ENCODE results near the gene PADI3.

Gene PADI3

DNA sequence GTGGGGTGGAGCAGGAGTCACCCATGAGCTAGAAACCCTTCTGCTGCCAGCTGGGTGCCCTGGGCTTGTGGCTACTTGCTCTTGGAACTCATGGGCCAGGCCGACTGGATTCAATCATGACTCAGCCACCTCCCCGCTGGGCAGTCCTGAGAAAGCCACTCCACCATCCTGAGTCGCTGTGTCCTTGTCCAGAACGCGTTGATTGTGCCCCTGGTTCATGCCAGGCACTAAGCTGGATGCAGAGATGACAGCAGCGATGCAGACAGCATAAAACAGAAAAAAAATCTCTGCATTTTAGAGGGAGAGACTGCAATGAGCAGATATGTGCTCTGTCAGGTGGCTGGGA is 33.4 kb upstream of the PADI3 start:
- no peak for DNase-seq (ENCODE audit: low read depth in 4 of 4, low spot score in 1 of 4)

DNA sequence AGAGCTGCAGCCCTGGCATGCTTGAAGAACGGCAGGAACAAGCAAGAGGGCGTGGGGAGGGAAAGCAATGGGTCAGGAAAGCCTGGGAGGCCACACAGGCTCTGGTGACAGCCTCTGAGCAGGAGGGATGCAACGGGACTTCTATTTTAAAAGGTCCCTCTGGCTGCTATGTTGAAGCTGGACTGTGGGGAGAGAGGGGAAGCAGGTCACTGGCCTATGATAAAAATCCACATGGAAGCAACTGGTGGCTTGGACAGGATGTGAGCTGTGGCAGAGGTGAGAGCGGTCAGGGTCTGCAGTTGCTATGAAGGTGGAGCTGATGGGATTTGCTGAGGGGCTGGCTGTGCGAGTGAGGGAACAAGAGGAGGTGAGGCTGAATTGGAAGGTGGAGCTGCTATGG is 32.8 kb upstream of the PADI3 start:
- no peak for DNase-seq (ENCODE audit: low read depth in 4 of 4, low spot score in 1 of 4)

DNA sequence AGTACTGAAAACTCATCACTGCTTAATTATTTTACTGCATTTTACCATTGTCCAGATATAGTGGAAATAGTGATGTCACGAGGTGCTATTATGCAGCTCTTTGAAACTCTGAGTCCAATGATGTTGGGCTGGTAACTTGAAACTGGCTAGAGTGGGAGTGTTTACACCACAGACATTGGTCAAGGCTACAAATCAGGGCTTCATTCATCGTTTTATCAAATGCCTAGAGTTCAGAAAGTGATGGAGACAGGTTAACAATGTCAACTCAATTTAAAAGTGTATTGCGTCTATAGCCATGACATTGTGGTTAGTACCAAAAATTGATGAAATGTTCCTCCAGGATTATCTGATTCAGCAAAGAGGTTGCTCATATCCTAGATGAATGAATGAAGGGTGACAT is 31.3 kb upstream of the PADI3 start:
- no peak for DNase-seq (ENCODE audit: low read depth in 4 of 4, low spot score in 1 of 4)

DNA sequence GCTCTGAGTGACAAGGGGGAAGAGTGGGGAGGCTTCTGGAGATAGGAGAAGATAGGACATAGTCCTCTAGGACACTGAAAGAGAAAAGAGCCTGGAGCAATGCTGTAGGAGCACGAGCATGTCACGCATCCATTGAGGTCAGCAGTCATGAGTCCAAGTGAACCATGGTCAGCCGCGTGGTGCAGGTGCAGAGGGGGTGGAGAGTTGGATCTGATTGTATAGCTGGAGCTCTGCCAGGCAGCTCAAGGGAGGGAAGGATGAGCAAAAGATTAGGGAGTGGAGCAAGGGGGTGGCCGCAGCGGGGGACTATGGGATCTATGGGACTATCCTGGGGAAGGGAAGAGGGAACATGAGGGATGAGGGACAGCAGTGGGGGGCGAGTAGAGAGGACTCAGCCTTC is 30.0 kb upstream of the PADI3 start:
- DNase-seq (ENCODE audit: low read depth in 4 of 4, low spot score in 1 of 4): no peak

DNA sequence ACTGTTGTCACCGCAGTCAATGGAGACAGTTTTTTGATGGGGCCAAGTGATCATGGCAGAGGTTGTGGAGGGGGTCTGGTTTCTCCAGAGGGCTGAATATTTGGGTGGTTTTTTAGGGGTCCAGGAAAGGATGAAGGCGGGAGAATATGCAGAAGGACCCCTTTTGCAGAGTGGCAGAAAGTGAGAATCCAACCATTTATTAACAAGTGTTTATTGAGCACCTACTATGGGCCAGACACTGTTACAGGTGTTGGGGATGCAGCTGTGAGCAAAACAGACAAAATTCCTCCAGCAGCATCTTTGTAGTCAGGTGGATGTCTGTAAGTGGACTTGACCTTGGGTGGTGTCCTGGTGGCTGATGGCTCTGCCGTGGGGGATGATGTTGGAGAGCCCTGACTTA is 28.6 kb upstream of the PADI3 start:
- no peak for DNase-seq (ENCODE audit: low read depth in 4 of 4, low spot score in 1 of 4)

DNA sequence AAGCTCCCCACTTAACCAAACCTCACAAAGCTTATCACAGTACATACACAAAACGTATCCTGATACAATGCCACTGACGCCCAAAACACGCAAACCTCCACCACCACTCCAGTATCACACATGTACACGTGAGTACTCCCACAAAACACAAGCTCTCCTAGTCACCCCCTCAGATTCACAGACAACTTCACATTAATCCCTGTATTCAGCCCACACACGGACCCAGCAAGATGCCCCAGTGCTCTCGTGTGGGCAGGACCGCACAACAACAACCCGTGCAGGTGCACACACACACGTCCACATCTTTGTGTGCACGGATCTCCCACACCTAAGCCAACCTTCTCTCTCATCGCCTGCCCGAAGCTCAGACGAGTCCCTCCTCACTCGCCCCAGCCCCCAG is 26.3 kb upstream of the PADI3 start:
- DNase-seq (ENCODE audit: low read depth in 4 of 4, low spot score in 1 of 4): no peak

DNA sequence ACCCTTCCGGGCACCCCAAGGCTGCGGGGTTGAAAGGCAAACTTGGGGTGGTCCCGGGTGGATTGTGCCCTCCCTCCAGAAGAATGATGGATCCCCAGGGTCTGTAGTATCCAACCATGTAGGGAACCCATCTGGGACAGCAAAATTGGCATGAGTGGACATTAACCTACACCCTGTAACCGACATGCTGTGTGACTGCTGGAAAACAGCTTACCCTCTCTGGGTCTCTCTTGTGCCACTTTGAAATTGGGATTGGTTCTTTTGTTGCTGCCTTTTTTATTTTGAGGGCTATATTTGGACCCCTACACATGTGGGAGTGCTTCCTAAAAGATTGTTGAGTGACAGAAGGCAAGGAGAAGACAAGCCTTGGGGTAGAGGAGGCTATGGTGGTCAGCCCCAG is 24.5 kb upstream of the PADI3 start:
- no peak for DNase-seq (ENCODE audit: low read depth in 4 of 4, low spot score in 1 of 4)

DNA sequence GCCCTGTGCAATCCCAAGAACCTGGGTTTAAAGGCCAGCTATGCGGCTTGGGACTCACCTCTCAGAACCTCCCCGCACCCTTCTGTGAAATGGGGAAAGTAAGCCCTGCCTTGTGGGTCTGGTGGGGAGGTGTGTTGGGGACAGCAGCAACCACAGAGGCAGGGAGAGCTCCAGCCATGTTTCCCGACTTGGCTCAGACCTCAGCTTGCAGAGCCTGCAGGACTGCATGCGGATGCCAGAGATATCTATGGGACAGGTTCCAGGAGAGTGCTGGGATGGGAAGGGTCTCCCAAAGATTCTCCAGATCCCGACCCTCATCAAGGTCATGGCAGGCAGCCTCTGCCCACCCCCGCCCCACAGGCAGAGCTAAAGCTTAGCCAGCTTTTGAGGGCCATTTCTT is 23.8 kb upstream of the PADI3 start:
- DNase-seq (ENCODE audit: low read depth in 4 of 4, low spot score in 1 of 4): no peak

DNA sequence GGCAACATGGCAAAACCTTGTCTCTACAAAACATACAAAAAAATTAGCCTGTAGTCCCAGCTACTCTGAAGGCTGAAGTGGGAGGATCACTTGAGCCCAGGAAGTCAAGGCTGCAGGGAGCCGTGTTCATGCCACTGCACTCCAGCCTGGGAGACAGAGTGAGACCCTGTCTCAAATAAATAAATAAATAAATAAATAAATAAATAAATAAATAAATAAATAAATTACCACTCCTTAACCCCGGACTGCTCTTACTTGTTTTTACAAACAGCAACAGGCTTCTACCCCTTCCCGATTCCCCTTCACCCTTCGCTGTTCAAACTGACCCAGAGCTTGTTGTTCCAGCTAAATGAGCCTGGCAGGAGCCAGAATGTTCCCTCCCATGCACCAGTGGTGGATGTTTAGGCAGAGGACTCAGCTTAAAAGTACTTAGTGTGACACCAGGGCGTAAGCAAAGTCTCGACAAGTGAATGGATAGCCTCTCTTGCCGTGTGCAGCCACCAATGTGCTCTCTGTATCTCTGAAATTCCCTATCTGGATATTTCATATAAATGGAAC is 21.5 kb upstream of the PADI3 start:
- no peak for DNase-seq (ENCODE audit: low read depth in 4 of 4, low spot score in 1 of 4)

DNA sequence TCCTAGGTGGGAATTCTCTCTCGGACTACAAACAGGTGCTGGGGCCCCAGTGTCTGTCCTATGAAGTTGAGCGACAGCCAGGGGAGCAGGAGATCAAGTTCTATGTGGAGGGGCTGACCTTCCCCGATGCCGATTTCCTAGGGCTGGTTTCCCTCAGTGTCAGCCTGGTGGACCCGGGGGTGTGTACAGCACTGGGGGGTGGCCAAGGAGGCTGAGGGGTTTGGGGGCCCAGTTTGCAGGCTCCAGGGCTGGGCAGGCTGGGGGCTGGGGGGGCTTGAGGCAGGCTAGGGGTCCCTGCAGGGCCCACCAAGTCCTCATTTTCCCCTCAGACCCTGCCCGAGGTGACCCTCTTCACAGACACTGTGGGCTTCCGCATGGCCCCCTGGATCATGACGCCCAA is 20.3 kb upstream of the PADI3 start:
- DNase-seq (ENCODE audit: low read depth in 4 of 4, low spot score in 1 of 4): no peak

DNA sequence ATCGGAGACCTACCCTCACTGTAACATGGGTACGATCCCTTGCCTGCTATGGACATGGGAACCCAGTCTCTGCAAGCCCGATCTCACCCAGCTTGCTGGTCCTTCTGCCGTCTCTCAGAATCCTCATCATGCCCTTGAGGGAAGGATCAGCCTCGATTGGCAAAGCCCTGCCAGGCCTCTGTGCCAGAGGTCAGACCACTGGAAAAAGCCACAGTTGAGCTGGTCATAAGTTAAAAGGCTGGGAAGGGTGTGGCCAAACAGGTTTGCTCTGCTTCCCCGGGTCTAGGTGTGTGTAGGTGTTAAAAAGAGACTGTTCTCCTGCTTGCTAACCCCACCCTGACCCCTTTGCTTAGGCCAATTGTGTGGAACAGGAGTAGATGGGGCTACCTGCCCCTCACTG is 19.5 kb upstream of the PADI3 start:
- DNase-seq (ENCODE audit: low read depth in 4 of 4, low spot score in 1 of 4): no peak

DNA sequence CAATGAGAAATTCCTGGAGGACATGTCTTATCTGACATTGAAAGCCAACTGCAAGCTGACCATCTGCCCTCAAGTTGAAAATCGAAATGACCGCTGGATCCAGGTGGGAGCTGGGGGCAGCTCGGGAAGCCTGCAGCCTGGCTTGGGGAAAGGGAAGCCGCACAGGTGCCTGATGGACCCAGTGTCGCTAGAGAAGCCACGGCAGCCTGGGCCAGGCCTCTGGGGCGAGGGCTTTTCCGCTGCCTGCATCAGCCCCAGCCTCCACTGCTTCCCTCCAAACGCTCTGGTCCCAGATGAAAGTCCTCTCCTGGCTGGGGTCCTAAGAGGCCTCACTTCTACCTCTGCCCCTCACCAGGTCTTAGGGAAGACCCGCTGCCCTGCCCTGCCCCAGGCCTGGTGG is 18.8 kb upstream of the PADI3 start:
- no peak for DNase-seq (ENCODE audit: low read depth in 4 of 4, low spot score in 1 of 4)

DNA sequence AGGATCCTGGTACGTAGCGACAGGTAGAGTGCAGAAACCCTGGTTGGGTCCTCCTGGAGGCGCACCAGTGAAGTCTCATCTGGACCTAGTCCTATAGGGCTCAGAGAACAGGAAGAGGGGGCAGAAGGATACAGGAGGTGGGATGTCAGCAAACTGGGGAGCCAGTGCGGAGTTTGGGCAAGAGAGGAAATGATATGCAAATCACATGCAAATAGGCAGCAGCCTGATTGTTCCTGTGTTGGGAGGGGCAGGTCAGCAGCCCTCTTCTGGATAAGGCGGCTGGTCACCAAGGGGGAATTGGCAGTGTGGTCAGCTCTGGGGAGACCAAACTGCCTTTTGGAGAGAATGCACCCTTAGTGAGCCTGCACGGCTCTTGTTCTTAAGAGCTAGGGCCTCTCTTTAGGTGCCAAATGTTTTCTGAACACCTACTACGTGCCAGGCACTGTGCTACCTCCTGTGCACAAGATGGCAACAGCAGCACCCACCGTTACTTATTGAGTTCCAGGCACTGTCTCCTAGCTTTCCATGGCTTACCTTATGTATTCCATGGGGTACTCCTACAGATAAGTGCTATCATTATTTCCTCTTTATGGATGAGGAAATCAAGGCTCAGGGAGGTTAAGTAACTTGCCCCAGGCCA is 18.1 kb upstream of the PADI3 start:
- no peak for DNase-seq (ENCODE audit: low read depth in 4 of 4, low spot score in 1 of 4)

DNA sequence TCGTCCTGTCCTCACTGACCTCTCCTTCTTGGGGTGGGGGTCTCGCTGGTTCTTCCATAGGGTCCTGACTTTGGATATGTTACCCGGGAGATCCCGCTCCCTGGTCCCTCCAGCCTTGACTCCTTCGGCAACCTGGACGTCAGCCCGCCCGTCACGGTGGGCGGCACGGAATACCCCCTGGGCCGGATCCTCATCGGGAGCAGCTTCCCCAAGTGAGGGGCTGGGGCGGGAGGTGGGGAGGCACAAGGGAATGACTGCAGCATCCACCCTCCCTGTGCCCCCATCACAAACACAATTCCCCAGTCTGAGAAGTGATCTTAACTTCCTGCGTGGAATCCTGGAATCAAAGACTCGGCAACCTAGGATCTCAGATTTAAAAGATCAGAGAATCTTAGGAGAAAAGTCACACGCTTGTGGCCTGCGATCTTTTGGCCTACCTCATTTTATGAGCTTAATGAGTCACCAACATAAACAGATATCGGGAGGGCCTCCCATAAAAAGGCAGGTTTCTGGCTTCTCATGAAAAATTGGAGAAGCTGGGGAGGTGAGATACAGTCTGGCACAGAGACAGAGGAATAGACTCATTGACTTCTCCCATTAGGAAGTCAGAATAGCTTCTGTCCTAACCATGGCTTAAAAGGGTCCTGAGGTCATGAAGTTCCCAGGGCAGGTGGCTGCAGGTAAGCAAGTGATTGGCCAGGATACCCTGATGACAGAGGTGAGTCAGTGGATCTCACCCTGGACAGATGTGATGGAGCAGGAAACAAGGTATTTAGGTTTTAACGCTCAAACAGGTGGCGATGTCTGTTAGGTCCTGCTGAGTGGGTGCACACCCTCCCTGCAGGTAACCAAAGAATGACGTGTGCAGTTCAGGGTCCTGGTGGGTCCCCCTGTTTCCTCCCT is 15.9 kb upstream of the PADI3 start:
- DNase-seq (ENCODE audit: low read depth in 4 of 4, low spot score in 1 of 4): no peak

DNA sequence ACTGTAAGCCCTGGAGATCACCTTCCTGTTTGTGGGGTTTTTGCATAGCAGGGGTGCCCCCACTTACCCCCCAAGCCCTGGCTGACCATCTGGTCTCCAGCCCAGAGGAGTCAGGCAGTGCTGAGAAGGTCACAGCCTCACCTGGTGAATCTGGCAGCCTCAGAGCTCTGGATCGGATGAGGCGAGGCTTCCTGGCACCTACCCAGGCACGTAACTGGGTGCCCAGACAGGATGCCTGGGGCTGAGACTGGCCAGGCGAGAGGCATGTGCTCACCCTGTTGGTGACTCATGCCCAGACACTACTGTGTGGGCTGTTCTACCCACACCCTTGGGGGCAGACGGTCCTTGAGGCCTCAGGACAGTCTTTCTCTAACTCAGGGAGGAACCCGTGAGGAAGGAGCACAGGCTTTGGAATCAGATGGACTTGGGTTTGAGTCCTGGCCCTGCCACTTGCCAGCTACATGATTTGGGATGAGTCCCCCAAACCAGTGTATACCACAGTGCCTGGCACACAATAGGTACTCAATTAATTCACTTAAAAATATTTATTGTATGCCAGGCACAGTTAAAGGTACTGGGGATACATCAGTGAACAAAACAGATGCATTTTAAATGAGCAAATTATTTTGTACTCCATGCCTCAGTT is 15.1 kb upstream of the PADI3 start:
- DNase-seq (ENCODE audit: low read depth in 4 of 4, low spot score in 1 of 4): no peak

DNA sequence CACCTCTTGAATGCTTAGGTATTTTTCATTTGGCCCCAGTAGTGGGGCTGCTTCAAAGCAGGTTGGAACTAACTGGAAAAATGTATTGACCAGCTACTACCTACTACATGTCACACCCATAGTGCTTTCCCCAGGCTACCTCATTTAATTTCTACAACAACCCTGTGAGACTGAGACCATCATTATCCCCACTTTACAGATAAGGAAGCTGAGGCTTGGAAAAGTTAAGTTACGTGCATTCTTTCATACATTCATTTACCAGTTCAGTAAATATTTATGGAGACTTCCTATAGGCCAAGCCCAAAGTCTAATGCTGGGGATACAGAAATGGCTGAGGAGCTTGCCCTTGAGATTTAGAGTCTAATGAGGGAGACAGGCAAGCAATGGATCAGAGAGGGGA is 14.5 kb upstream of the PADI3 start:
- DNase-seq (ENCODE audit: low read depth in 4 of 4, low spot score in 1 of 4): no peak

DNA sequence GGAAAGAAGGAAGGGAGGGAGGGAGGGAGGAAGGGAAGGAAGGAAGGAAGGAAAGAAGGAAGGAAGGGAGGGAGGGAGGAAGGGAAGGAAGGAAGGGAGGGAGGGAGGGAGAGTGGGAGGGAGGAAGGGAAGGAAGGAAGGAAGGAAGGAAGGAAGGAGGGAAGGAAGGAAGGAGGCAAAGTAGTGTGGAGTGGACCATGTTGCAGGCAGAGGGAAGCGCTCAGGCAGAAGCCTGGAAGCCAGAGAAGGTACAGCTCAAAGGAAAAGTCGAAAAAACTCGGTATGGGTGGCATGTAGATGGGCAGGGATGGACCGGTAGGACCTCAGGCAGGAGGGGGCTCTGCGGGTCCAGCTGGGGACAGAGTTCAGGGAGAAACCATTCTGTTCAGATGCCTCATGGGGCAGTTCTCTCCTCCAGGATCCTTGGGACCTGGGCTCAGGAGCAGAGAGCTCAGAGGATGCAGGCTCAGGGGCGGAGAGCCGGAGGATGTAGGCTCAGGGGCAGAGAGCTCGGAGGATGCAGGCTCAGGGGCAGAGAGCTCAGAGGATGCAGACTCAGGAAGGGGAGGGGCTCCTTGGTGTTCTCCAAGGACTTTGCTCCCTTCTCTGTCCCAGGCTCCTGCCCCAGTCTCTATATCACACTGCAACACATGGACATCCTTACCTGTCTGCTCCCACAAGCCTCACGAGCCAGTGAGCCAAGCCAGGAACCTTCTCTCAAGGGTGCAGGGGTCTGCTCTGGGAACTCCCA is 13.6 kb upstream of the PADI3 start:
- no peak for DNase-seq (ENCODE audit: low read depth in 4 of 4, low spot score in 1 of 4)

DNA sequence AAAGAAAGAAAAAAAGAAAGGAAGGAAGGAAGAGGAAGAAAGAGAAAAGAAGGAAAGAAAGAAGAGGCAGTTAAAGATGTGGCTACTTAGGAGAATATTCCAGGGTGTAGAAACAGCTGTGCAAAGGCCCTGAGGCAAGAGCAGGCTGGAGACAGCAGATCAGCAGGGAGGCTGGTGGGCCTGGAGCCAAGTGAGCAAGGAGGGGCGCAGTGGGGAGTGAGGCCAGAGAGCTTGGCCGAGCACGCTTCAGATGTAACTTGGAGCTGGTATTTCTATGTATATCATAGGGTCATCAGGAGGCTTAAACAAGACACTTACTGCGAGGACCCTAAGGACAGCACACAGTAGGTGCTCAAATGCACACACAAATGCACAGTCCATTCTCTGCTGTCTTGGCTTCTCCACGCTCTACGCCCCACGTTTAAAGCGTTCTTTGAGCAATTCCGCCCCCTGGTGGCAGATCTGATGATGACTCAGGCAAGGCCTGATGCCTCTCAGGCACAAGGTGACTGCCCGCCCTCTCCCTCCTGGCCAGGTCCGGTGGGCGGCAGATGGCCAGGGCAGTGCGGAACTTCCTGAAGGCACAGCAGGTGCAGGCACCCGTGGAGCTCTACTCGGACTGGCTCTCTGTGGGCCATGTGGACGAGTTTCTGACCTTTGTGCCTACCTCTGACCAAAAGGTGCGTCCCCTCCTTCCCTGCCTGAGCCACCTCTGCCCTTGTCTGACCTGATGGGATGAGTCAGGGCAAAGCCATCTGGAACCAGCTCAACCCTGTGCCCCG is 11.9 kb upstream of the PADI3 start:
- peak; percentile 78 to 96 (median 90) for DNase-seq (ENCODE audit: low read depth in 4 of 4, low spot score in 1 of 4)

DNA sequence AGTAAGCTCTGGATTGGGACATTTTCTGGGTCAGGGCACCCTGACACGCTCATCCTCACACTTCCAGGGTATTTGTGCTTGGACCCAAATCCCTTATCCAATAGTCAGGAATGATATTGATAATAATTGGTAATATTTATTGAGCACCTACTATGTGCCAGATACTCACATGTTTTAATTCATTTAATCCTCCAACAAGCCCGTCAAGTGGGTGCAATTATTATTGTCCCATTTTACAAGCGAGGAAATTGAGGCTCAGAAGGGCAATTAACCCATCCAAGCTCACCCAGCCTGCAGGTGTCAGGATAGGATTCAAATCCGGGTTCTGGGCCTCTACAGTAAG is 11.4 kb upstream of the PADI3 start:
- DNase-seq (ENCODE audit: low read depth in 4 of 4, low spot score in 1 of 4): no peak

DNA sequence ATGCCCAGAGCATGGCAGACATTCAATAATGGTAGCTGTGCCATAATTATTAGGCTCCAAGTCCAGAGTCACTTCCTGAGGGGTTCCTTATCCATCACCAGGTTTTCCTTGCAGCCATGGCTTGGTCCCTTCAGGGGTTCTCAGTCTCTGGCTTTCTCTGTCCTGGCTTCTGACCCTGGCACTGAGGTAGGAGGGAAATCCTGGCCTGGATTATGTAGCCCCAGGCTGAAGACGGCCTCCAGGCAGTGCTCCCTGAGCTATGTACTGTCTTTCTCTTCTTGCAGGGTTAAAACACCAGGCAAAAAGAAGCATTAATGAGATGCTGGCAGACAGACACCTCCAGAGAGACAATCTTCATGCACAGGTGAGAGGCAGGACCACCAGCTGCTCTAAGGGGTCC is 9.5 kb upstream of the PADI3 start:
- DNase-seq (ENCODE audit: low read depth in 4 of 4, low spot score in 1 of 4): no peak
